Activated CD8-positive, alpha-beta memory T cell treated with anti-CD3 and anti-CD28 coated beads, Interleukin-2, amount 50 U/mL, for 1 hour (primary cell): ENCODE data around the gene PIK3R5.

Experiments used
- DNase-seq: peaks from one replicate; pipeline ENCODE4 v3.0.0-alpha.2; 2020; ENCODE audit errors: extremely low read depth

Gene PIK3R5

GRCh38 chr17:8879410-8879809 lies 86.1 kb downstream of the PIK3R5 start:
- no peak for DNase-seq

GRCh38 chr17:8877984-8878383 lies 87.5 kb downstream of the PIK3R5 start:
- DNase-seq, result no peak

- DNase-seq, result no peak
These were observed 89.5 kb downstream of the PIK3R5 start for GRCh38 chr17:8875957-8876356.

GRCh38 chr17:8875436-8875835 lies 90.1 kb downstream of the PIK3R5 start:
- DNase-seq, result no peak

GRCh38 chr17:8873801-8874715 lies 91.4 kb downstream of the PIK3R5 start:
- no peak for DNase-seq

- DNase-seq, result no peak
These were observed 92.6 kb downstream of the PIK3R5 start for GRCh38 chr17:8872705-8873435.

GRCh38 chr17:8872036-8872704 lies 93.3 kb downstream of the PIK3R5 start:
- no peak for DNase-seq

GRCh38 chr17:8871081-8871581 lies 94.4 kb downstream of the PIK3R5 start:
- DNase-seq, result no peak

GRCh38 chr17:8870406-8871040 lies 95.0 kb downstream of the PIK3R5 start:
- no peak for DNase-seq

GRCh38 chr17:8869114-8869815 lies 96.2 kb downstream of the PIK3R5 start:
- no peak for DNase-seq

GRCh38 chr17:8868529-8868951 lies 97.0 kb downstream of the PIK3R5 start:
- no peak for DNase-seq

- no peak for DNase-seq
These were observed 97.4 kb downstream of the PIK3R5 start for GRCh38 chr17:8868092-8868491.

- DNase-seq, result no peak
These were observed 98.0 kb downstream of the PIK3R5 start, which contains the start of gene PIK3R6 for GRCh38 chr17:8867361-8867981. Gene PIK3R6, minus strand, starts transcription at chr17:8867674. Its CDS starts 17,880 bp downstream, at chr17:8849794.

GRCh38 chr17:8865811-8866210 lies 99.7 kb downstream of the PIK3R5 start:
- DNase-seq, result no peak

GRCh38 chr17:8865385-8865784 lies 100.1 kb downstream of the PIK3R5 start:
- DNase-seq, result no peak

- no peak for DNase-seq
These were observed 103.1 kb downstream of the PIK3R5 start for GRCh38 chr17:8862213-8863056.

GRCh38 chr17:8861495-8862181 lies 103.9 kb downstream of the PIK3R5 start:
- DNase-seq, result no peak

GRCh38 chr17:8859804-8860430 lies 105.6 kb downstream of the PIK3R5 start:
- DNase-seq, result no peak
